ENCODE data around the gene PERM1.

DNA sequence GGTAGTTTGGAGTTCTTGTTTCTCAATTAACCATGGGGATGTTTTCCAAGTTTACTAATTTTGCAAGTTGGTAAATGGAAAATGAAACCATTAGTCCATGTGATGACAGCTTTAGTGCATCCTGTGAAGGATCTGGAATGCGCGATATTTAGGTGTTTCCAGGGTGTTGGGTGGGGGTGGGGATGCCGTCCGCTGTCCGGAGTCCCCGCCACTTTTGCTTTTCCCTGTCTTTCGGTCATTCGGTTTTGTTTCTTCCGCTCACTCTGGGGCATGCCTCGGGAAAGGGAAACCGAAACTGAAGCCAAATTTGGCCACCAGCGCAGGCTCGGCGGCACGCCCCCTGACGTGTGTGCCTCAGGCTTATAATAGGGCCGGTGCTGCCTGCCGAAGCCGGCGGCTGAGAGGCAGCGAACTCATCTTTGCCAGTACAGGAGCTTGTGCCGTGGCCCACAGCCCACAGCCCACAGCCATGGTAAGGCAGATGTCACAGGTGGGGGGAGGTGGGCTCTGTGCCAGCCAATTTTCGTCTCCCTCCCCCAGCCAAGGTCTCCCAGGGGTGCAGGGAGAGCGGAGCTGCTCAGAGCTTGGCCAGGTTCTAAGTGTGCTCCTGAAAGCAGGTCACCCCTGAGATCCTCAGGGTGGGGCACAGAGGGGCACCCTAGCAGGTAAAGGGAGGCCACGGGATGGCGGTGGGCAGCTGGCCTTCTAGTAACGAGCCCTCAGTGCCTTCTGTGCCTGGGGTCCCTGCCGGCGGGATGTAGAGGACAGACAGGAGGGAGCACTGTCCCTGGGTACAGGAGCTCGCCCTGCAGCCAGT is 31.4 kb upstream of the PERM1 start, which contains the start of gene ISG15:
- TF ChIP-seq, protein P1, sequence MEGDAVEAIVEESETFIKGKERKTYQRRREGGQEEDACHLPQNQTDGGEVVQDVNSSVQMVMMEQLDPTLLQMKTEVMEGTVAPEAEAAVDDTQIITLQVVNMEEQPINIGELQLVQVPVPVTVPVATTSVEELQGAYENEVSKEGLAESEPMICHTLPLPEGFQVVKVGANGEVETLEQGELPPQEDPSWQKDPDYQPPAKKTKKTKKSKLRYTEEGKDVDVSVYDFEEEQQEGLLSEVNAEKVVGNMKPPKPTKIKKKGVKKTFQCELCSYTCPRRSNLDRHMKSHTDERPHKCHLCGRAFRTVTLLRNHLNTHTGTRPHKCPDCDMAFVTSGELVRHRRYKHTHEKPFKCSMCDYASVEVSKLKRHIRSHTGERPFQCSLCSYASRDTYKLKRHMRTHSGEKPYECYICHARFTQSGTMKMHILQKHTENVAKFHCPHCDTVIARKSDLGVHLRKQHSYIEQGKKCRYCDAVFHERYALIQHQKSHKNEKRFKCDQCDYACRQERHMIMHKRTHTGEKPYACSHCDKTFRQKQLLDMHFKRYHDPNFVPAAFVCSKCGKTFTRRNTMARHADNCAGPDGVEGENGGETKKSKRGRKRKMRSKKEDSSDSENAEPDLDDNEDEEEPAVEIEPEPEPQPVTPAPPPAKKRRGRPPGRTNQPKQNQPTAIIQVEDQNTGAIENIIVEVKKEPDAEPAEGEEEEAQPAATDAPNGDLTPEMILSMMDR (IDR thresholded peaks at IDR 0.05): peak in 1 of 3 experiments; percentile 23
- TF ChIP-seq POLR2AphosphoS5 (IDR thresholded peaks at IDR 0.05): peak; percentile 94 to 99

All from esophagus muscularis mucosa (tissue), 3 donors.